GM12878 (cell line): Measurements from ENCODE around the gene KLHDC9.

Source experiments
- CTCF ChIP-seq, 3 experiments: IDR thresholded peaks in 2 of 3; conservative IDR thresholded peaks in 1 of 3; 2 replicates each; pipeline ENCODE4 v1.5.1; 2011; ENCODE audit warnings: low read depth in 3 of 3, low read length in 3 of 3, mild to moderate bottlenecking in 3 of 3, control low read depth in 2 of 3, moderate library complexity in 2 of 3, inconsistent platforms in 1 of 3, mixed read lengths in 1 of 3; ENCODE audit not compliant: control insufficient read depth in 2 of 3, insufficient read depth in 1 of 3; ENCODE audit errors: extremely low read depth in 1 of 3
- EGR1 ChIP-seq, 2 experiments: IDR thresholded peaks; 1 replicate in 1 of 2; 2 replicates in 1 of 2; pipeline ENCODE4 v1.6.1; 2011 to 2012; ENCODE audit warnings: low read depth in 2 of 2, low read length in 2 of 2, borderline replicate concordance in 1 of 2, mild to moderate bottlenecking in 1 of 2, moderate library complexity in 1 of 2
- HCFC1 ChIP-seq: fragments of 150-350 bp; IDR thresholded peaks from 2 replicates; pipeline ENCODE4 v1.6.1; 2014; ENCODE audit warnings: low read length
- HDAC6 ChIP-seq: fragments of 200-600 bp; sonication (generic); IDR thresholded peaks from one replicate; pipeline ENCODE4 v1.8.0; 2017; ENCODE audit warnings: antibody characterized with exemption; ENCODE audit not compliant: unreplicated experiment
- MYB ChIP-seq: fragments of 150-350 bp; IDR thresholded peaks from 2 replicates; pipeline ENCODE4 v1.6.1; 2014; ENCODE audit warnings: mild to moderate bottlenecking, low read depth, low read length, borderline replicate concordance
- NKRF ChIP-seq: fragments of 450-650 bp; conservative IDR thresholded peaks from 2 replicates; pipeline ENCODE4 v1.6.1; 2017; ENCODE audit warnings: mild to moderate bottlenecking, moderate library complexity
- POLR2AphosphoS5 ChIP-seq: IDR thresholded peaks from 2 replicates; pipeline ENCODE4 v1.6.1; 2011; ENCODE audit warnings: mild to moderate bottlenecking, low read length, inconsistent platforms
- SMARCA5 ChIP-seq: fragments of 450-650 bp; IDR thresholded peaks from 2 replicates; pipeline ENCODE4 v1.6.1; 2017; ENCODE audit warnings: mild to moderate bottlenecking
- ZNF622 ChIP-seq: fragments of 450-650 bp; IDR thresholded peaks from 2 replicates; pipeline ENCODE4 v1.6.1; 2017; ENCODE audit warnings: mild to moderate bottlenecking, inconsistent platforms

- TF ChIP-seq CTCF (IDR thresholded peaks at IDR 0.05 in 2 of 3, conservative IDR thresholded peaks at IDR 0.05 in 1 of 3; ENCODE audit: control insufficient read depth in 2 of 3, extremely low read depth in 1 of 3, insufficient read depth in 1 of 3, low read depth in 3 of 3, low read length in 3 of 3) (no peak), ZNF622 (no peak), POLR2AphosphoS5 (no peak), SMARCA5 (no peak), HDAC6 (no peak), EGR1 (IDR thresholded peaks at IDR 0.05; ENCODE audit: borderline replicate concordance in 1 of 2, low read depth in 2 of 2, low read length in 2 of 2) (no peak), MYB (no peak), HCFC1 (no peak), NKRF (no peak)
Observed at GRCh38 chr1:161130266-161130665, 32.1 kb downstream of the KLHDC9 start.
